GM21367 (cell line): ENCODE results near the gene CHRNE.

Source experiments
- ATAC-seq: cut with Tn5 transposase; IDR thresholded peaks from one replicate; pipeline ENCODE4 v1.9.1; 2021; ENCODE audit not compliant: unreplicated experiment

The CHRNE gene

GRCh38 chr17:4903051-4903818 is at the start of gene CHRNE:
TSS of gene CHRNE (minus strand) at chr17:4903098. CDS start at chr17:4903063, 35 bp downstream.
- ATAC-seq, result no peak

- ATAC-seq, result no peak
Measured at GRCh38 chr17:4951486-4951885, 48.6 kb upstream of the CHRNE start.

- no peak for ATAC-seq
Measured at GRCh38 chr17:4950746-4951204, 47.9 kb upstream of the CHRNE start, which contains the start of gene ENO3. TSS of gene ENO3 (plus strand) at chr17:4951119. CDS start at chr17:4951830, 711 bp downstream.

- ATAC-seq, result no peak
Measured at GRCh38 chr17:4950075-4950745, 47.3 kb upstream of the CHRNE start.

- no peak for ATAC-seq
Measured at GRCh38 chr17:4949321-4950074, 46.6 kb upstream of the CHRNE start.

GRCh38 chr17:4948931-4949320 is 46.0 kb upstream of the CHRNE start:
- ATAC-seq, result no peak

GRCh38 chr17:4948166-4948930 is 45.5 kb upstream of the CHRNE start, which contains the start of gene PFN1:
TSS of gene PFN1 (minus strand) at chr17:4948530. CDS start at chr17:4948394, 136 bp downstream.
- no peak for ATAC-seq

- ATAC-seq, result no peak
Measured at GRCh38 chr17:4947411-4948165, 44.7 kb upstream of the CHRNE start.

GRCh38 chr17:4947010-4947410 is 44.1 kb upstream of the CHRNE start:
- no peak for ATAC-seq

GRCh38 chr17:4946312-4946976 is 43.5 kb upstream of the CHRNE start:
- no peak for ATAC-seq

- ATAC-seq, result no peak
Measured at GRCh38 chr17:4945944-4946280, 43.0 kb upstream of the CHRNE start.

- no peak for ATAC-seq
Measured at GRCh38 chr17:4945176-4945943, 42.5 kb upstream of the CHRNE start.

GRCh38 chr17:4944554-4945175 is 41.8 kb upstream of the CHRNE start:
- no peak for ATAC-seq

GRCh38 chr17:4944163-4944553 is 41.3 kb upstream of the CHRNE start:
- no peak for ATAC-seq

GRCh38 chr17:4942760-4943508 is 40.0 kb upstream of the CHRNE start:
- ATAC-seq, result no peak

- ATAC-seq, result no peak
Measured at GRCh38 chr17:4941319-4941610, 38.4 kb upstream of the CHRNE start.

- ATAC-seq, result no peak
Measured at GRCh38 chr17:4940555-4941318, 37.8 kb upstream of the CHRNE start.
